Uterine smooth muscle cell (primary cell): ENCODE measurements around the gene HDAC8. TPM values are rescaled to one million over a fixed set of nuclear protein-coding genes. Genes with fewer than 3 reads are reported as not detected.

ENCODE experiments used
- total RNA-seq: library from RNA; depleted of rRNA; stranded (reverse); fragments of >200 nt; gene quantifications from 2 replicates; pipeline ENCODE4 v1.2.3, GENCODE V29; 2014

HDAC8 gene
- total RNA-seq, result 23.4 and 24.7 TPM in 2 replicates

DNA sequence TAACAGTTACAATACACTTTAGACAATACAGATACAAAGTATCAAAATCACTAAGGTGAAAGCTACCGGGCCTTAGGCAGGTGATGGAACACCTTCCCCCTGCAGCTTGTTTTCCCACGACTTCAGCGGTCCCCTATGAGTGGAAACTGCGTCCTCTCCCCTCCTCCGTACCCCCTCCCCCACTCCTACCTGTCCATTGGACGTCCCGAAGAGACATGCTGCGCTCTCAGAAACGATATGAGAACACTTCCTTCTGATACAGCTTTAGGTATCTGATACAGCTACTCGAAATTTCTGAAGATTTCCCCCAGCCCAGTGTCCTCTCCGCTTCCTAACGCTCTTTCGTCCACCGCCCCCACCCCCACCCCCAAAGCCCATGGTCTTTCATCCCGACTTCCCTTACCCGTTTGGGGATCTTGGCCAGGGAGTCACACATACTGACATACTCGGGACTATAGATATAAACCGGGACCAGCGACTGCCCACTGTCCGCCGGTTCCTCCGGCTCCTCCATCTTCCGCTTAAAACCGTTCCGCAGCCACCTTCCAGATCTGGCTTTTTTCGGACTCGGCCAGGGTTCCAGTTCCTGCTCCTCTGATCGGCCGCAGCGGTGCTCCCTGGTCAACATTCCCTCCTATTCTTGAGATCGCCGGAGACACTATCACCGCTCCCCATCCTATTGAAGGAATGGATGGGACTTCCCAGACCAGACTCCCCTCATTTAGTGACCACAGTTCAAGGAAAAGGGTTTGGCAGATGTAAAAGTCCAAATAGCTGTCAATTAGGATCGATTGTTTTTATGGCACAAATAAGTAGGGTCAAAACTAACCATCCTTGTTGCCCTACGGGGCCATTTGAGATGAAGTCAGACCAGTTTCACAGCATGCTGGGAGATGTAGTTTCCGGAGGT is at the start of gene HDAC8:
Gene HDAC8, minus strand, starts transcription at position 596 of the 910 bp plus-strand sequence. Its CDS starts 82 bp downstream, at position 514.

DNA sequence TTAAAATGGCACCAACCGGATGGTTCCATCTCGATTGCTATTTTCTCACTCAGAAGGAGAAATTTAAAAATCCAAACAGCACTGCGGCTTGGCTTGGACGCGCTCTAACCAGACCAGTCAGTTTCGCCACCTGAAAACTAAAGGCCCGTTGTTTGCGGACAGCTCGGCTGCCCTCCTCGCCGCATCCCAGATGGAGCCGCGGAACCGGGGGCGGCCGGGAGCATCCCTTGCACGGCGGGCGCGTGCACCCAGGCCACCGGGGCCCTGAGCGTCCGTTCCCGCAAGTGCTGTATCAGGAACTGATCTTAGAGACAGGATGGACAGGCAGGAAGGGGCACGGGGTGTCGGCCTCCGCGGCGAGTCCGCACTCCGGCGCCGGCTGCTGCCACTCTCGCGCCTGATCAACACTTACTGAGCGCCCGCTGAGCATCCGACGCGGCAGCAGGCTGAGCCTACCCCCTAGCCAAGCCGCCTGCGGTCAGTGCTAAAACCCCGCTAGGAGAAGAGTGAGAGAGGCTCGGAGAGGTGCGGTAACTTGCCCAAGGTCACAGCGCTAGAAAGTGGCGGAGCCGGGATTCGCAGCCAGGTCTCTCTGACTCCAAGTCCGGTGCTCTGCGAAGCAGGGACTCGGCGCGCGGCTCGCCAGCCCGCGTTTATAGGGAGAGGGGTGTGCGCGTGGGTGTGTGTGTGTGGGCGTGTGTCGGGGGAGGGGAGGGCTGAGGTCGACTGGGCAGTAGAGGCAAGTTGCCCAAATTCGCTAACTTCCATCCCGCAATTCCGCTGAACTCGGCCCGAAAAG is 267.2 kb downstream of the HDAC8 start, which contains the start of gene CITED1:
Gene CITED1, minus strand, starts transcription at position 629 of the 799 bp plus-strand sequence. CDS start 3,045 bp downstream, outside the sequence.

Other genes starting within 250 kb of the HDAC8 start
- 10.1 and 15.7 TPM in 2 replicates for gene PHKA1, start 141.5 kb upstream of the HDAC8 start, total RNA-seq
- gene DMRTC1B, start 204.0 kb upstream of the HDAC8 start, total RNA-seq, result not detected in 2 replicates
- not detected in 2 replicates for gene FAM236B, start 209.8 kb upstream of the HDAC8 start, total RNA-seq
- not detected in 2 replicates for gene FAM236D, start 235.4 kb upstream of the HDAC8 start, total RNA-seq